ENCODE results near the gene AURKB. TPM values are rescaled to one million over a fixed set of nuclear protein-coding genes. Genes with fewer than 3 reads are reported as not detected.

Gene AURKB
- total RNA-seq, 2 experiments from 2014 or later = 170 to 174 TPM

DNA sequence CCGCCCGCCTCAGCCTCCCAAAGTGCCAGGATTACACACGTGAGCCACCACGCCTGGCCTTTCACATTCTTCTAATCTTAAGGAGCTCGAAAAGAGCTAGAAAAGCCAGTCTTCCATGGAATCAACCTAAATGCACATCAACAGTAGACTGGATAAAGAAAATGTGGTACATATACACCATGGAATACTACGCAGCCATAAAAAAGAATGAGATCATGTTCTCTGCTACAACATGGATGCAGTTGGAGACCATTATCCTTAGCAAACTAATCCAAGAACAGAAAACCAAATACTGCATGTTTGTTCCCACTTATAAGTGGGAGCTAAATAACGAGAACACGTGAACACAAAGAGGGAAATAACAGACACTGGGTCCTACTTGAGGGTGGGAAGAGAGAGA lies 34.4 kb upstream of the AURKB start:
- no peaks in the 10 kb centered on the region for H3K9me3 Mint-ChIP-seq
- ATAC-seq (no peak), DNase-seq (no peak)
- CTCF ChIA-PET = interaction anchor here (0.6 to 1.9 kb wide), 8 partner anchors 14 to 151 kb away, joined by 3 to 6 read pairs (median 3); no protein-coding TSS in a partner anchor
- H3K4me3 Mint-ChIP-seq = no peak overlapping the region
- H3K27me3 Mint-ChIP-seq = no peaks in the 10 kb centered on the region
- peaks cover 33% of the 10 kb centered on the region for H3K4me1 Mint-ChIP-seq (ENCODE audit: low read depth)
- no peak overlapping the region for H3K27ac Mint-ChIP-seq
- TF ChIP-seq, protein P1, sequence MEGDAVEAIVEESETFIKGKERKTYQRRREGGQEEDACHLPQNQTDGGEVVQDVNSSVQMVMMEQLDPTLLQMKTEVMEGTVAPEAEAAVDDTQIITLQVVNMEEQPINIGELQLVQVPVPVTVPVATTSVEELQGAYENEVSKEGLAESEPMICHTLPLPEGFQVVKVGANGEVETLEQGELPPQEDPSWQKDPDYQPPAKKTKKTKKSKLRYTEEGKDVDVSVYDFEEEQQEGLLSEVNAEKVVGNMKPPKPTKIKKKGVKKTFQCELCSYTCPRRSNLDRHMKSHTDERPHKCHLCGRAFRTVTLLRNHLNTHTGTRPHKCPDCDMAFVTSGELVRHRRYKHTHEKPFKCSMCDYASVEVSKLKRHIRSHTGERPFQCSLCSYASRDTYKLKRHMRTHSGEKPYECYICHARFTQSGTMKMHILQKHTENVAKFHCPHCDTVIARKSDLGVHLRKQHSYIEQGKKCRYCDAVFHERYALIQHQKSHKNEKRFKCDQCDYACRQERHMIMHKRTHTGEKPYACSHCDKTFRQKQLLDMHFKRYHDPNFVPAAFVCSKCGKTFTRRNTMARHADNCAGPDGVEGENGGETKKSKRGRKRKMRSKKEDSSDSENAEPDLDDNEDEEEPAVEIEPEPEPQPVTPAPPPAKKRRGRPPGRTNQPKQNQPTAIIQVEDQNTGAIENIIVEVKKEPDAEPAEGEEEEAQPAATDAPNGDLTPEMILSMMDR (IDR thresholded peaks at IDR 0.05) = no peak
- intact Hi-C loops (cut with micrococcal nuclease) = no loop called here
- POLR2A ChIA-PET = interaction anchor here (1.1 to 9.6 kb wide), 4 partner anchors 10 to 72 kb away, joined by 3 to 232 read pairs (median 29); no protein-coding TSS in a partner anchor
- H3K36me3 Mint-ChIP-seq (ENCODE audit: low read depth) = peaks cover 45% of the 10 kb centered on the region

DNA sequence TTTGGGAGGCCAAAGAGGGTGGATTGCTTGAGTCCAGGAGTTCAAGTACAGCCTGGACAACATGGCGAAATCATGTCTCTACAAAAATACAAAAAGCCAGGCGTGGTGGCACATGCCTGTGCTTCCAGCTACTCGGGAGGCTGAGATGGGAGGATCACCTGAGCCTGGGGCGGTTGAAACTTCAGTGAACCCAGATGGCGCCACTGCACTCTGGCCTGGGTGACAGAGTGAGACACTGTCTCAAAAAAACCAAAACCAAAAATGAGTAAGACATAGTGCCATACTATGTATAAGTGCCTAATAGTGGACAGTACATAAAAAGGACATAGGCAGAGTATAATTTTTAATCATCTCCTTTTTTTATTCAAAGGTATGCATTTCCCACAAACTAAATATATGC lies 33.5 kb upstream of the AURKB start:
- ATAC-seq (no peak), DNase-seq (peak; percentile 50)
- no peaks in the 10 kb centered on the region for H3K9me3 Mint-ChIP-seq
- TF ChIP-seq, protein P1 (IDR thresholded peaks at IDR 0.05) = no peak
- peak overlapping the region; percentile 44 for H3K27ac Mint-ChIP-seq
- H3K4me1 Mint-ChIP-seq (ENCODE audit: low read depth) = peaks cover 33% of the 10 kb centered on the region
- no peak overlapping the region for H3K4me3 Mint-ChIP-seq
- H3K27me3 Mint-ChIP-seq = no peaks in the 10 kb centered on the region
- intact Hi-C loops (cut with micrococcal nuclease) = no loop called here
- ChIA-PET POLR2A (interaction anchor here (1.0 to 9.6 kb wide), 5 partner anchors 11 to 71 kb away, joined by 3 to 232 read pairs (median 7); no protein-coding TSS in a partner anchor), CTCF (interaction anchor here (0.6 to 1.9 kb wide), 9 partner anchors 13 to 150 kb away, joined by 3 to 6 read pairs (median 3); no protein-coding TSS in a partner anchor)
- H3K36me3 Mint-ChIP-seq (ENCODE audit: low read depth) = peaks cover 46% of the 10 kb centered on the region

DNA sequence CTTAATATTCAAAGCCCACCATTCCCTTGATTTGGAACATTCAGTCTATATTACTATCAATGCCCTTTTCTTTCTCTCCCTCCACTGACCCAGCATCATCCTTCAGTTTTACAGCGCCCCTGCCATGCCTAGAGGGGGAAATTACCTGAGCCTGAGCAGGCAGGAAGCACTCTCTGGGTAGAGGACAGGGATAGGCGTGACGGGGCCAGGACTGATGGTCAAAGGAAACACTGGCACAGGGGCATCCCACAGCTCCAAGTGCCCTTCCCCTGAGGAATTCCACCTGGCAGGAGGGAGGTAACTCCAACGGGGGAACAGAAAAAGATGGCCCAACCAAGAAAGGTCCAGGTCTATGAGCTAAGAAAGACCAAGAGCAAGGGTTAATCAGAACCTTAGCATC lies 27.5 kb upstream of the AURKB start:
- TF ChIP-seq, protein P1 (IDR thresholded peaks at IDR 0.05) = no peak
- peak overlapping the region; percentile 26 for H3K27ac Mint-ChIP-seq
- DNase-seq (no peak), ATAC-seq (no peak)
- peaks cover 45% of the 10 kb centered on the region for H3K36me3 Mint-ChIP-seq (ENCODE audit: low read depth)
- H3K4me1 Mint-ChIP-seq (ENCODE audit: low read depth) = peaks cover 15% of the 10 kb centered on the region
- POLR2A ChIA-PET = interaction anchor here (0.6 to 5.3 kb wide), 7 partner anchors 8 to 65 kb away, joined by 3 to 45 read pairs (median 11); partner anchors contain the start of genes CTC1 and PFAS
- no peak overlapping the region for H3K4me3 Mint-ChIP-seq
- CTCF ChIA-PET = interaction anchor here (1.2 to 1.9 kb wide), 2 partner anchors 9 to 145 kb away, joined by 5 read pairs; no protein-coding TSS in a partner anchor
- H3K27me3 Mint-ChIP-seq = no peaks in the 10 kb centered on the region
- intact Hi-C loops (cut with micrococcal nuclease) = no loop called here
- no peaks in the 10 kb centered on the region for H3K9me3 Mint-ChIP-seq

DNA sequence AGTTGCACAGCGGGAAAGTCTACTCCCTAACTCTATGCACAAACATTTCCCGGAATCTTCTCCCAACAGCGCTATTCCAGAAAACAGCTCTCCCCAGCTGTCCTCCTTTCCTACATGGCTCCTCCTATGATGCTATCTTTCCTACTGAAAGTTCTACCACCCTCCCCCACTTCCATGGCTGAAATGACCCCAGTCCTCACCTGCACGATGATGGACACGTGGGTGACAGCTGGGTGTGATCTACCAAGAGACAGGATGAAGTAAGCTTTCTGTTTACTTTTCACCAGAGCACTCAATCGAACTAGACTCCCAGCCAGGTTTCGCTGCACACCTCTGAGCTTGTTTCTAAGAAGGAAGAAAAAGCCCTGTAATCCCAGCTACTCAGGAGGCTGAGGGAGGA lies 26.8 kb upstream of the AURKB start:
- TF ChIP-seq, protein P1 (IDR thresholded peaks at IDR 0.05) = no peak
- H3K4me1 Mint-ChIP-seq (ENCODE audit: low read depth) = peaks cover 11% of the 10 kb centered on the region
- no peak overlapping the region for H3K4me3 Mint-ChIP-seq
- no peak for ATAC-seq
- no peak for DNase-seq
- no peak overlapping the region for H3K27ac Mint-ChIP-seq
- ChIA-PET CTCF (interaction anchor here (1.2 to 1.9 kb wide), 2 partner anchors 10 to 144 kb away, joined by 5 read pairs; no protein-coding TSS in a partner anchor), POLR2A (interaction anchor here (0.6 to 5.3 kb wide), 6 partner anchors 10 to 64 kb away, joined by 3 to 45 read pairs (median 11); partner anchors contain the start of genes CTC1 and PFAS)
- H3K9me3 Mint-ChIP-seq = no peaks in the 10 kb centered on the region
- intact Hi-C loops (cut with micrococcal nuclease) = no loop called here
- H3K36me3 Mint-ChIP-seq (ENCODE audit: low read depth) = peaks cover 44% of the 10 kb centered on the region
- no peaks in the 10 kb centered on the region for H3K27me3 Mint-ChIP-seq

DNA sequence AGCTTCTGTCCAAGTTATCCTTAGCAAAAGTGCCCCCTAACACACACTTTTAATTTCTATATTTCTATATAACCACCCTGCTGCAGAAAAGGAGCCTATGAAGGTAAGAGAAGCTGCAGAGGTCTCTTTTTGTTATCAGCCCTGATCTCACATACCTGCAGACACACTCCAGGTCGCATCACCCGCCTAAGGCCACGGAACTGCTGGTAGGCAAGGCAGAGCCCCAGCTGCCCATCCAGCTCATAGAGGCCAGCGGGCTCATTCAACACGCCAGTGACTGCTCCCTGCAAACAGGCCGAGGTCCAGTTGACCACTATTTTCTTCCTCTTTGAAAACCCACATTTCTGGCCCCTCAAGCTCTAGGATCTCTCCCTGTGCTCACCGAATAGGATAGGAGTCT lies 25.3 kb upstream of the AURKB start:
- intact Hi-C loops (cut with micrococcal nuclease) = no loop called here
- ATAC-seq = no peak
- no peaks in the 10 kb centered on the region for H3K9me3 Mint-ChIP-seq
- H3K27ac Mint-ChIP-seq = no peak overlapping the region
- H3K4me1 Mint-ChIP-seq (ENCODE audit: low read depth) = peaks cover 11% of the 10 kb centered on the region
- no peak overlapping the region for H3K4me3 Mint-ChIP-seq
- ChIA-PET POLR2A (interaction anchor here (0.9 to 5.3 kb wide), 5 partner anchors 8 to 26 kb away, joined by 4 to 45 read pairs (median 5); partner anchors contain the start of genes AURKB, CTC1 and PFAS), CTCF (interaction anchor here (0.8 to 1.2 kb wide), 2 partner anchors 9 to 65 kb away, joined by 3 read pairs; no protein-coding TSS in a partner anchor)
- DNase-seq = no peak
- TF ChIP-seq, protein P1 (IDR thresholded peaks at IDR 0.05) = no peak
- peaks cover 53% of the 10 kb centered on the region for H3K36me3 Mint-ChIP-seq (ENCODE audit: low read depth)
- no peaks in the 10 kb centered on the region for H3K27me3 Mint-ChIP-seq
